GM23338 (cell line): ENCODE results near the gene MITF.

Source experiments
- CREB1 ChIP-seq: fragments of 250-450 bp; sonication (Bioruptor Pico); IDR thresholded peaks from 2 replicates; pipeline ENCODE4 v1.5.0; 2020; ENCODE audit warnings: low read depth, mild to moderate bottlenecking, moderate library complexity
- EZH2 ChIP-seq: fragments of 200-600 bp; sonication (generic); IDR thresholded peaks from one replicate; pipeline ENCODE4 v1.8.0; 2017; ENCODE audit warnings: antibody characterized with exemption, mild to moderate bottlenecking, low read depth; ENCODE audit not compliant: unreplicated experiment
- EZH2phosphoT487 ChIP-seq: fragments of 200-600 bp; sonication (generic); IDR thresholded peaks from one replicate; pipeline ENCODE4 v1.8.1; 2018; ENCODE audit warnings: antibody characterized with exemption; ENCODE audit not compliant: unreplicated experiment
- JUNB ChIP-seq: IDR thresholded peaks from one replicate; pipeline ENCODE4 v1.6.1; 2016; ENCODE audit warnings: antibody characterized with exemption; ENCODE audit not compliant: unreplicated experiment
- NANOG ChIP-seq: IDR thresholded peaks from 2 replicates; pipeline ENCODE4 v1.6.1; 2016; ENCODE audit warnings: antibody characterized with exemption, borderline replicate concordance
- POLR2AphosphoS5 ChIP-seq: IDR thresholded peaks from 2 replicates; pipeline ENCODE4 v1.6.1; 2016; ENCODE audit warnings: antibody characterized with exemption, low read depth
- REST ChIP-seq: IDR thresholded peaks from one replicate; pipeline ENCODE4 v1.6.1; 2018; ENCODE audit warnings: antibody characterized with exemption; ENCODE audit not compliant: unreplicated experiment
- ZNF114 ChIP-seq: fragments of 250-450 bp; sonication (Bioruptor Pico); IDR thresholded peaks from 2 replicates; pipeline ENCODE4 v1.5.0; 2020; ENCODE audit warnings: mild to moderate bottlenecking, moderate library complexity
- ZNF331 ChIP-seq: fragments of 250-450 bp; sonication (Bioruptor Pico); IDR thresholded peaks from 2 replicates; pipeline ENCODE4 v1.5.0; 2020; ENCODE audit warnings: low read depth, mild to moderate bottlenecking, moderate library complexity
- TF ChIP-seq, protein P1 (sequence below), 2 experiments: fragments of 200-600 bp in 1 of 2; sonication (generic) in 1 of 2; conservative IDR thresholded peaks; 2 replicates each; pipeline versions ENCODE4 v1.5.1 to v1.6.1; 2016 to 2017; ENCODE audit warnings: antibody characterized with exemption in 2 of 2, low read depth in 2 of 2, mild to moderate bottlenecking in 2 of 2, moderate library complexity in 1 of 2
- TF ChIP-seq, protein P2 (sequence below): IDR thresholded peaks from 2 replicates; pipeline ENCODE4 v1.6.1; 2016; ENCODE audit warnings: antibody characterized with exemption
- TF ChIP-seq, protein P3 (sequence below): fragments of 250-450 bp; sonication (Bioruptor Pico); IDR thresholded peaks from 2 replicates; pipeline ENCODE4 v1.5.0; 2020; ENCODE audit warnings: mild to moderate bottlenecking, moderate library complexity

GRCh38 chr3:69932087-69932486 is 192.8 kb downstream of the MITF start:
- TF ChIP-seq, protein P1, sequence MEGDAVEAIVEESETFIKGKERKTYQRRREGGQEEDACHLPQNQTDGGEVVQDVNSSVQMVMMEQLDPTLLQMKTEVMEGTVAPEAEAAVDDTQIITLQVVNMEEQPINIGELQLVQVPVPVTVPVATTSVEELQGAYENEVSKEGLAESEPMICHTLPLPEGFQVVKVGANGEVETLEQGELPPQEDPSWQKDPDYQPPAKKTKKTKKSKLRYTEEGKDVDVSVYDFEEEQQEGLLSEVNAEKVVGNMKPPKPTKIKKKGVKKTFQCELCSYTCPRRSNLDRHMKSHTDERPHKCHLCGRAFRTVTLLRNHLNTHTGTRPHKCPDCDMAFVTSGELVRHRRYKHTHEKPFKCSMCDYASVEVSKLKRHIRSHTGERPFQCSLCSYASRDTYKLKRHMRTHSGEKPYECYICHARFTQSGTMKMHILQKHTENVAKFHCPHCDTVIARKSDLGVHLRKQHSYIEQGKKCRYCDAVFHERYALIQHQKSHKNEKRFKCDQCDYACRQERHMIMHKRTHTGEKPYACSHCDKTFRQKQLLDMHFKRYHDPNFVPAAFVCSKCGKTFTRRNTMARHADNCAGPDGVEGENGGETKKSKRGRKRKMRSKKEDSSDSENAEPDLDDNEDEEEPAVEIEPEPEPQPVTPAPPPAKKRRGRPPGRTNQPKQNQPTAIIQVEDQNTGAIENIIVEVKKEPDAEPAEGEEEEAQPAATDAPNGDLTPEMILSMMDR (conservative IDR thresholded peaks at IDR 0.05; ENCODE audit: low read depth in 2 of 2): no peak
- no peak for TF ChIP-seq POLR2AphosphoS5
- TF ChIP-seq EZH2phosphoT487: no peak
- TF ChIP-seq ZNF331 (CRISPR knock-in tag): no peak
- no peak for TF ChIP-seq REST
- TF ChIP-seq, protein P2, sequence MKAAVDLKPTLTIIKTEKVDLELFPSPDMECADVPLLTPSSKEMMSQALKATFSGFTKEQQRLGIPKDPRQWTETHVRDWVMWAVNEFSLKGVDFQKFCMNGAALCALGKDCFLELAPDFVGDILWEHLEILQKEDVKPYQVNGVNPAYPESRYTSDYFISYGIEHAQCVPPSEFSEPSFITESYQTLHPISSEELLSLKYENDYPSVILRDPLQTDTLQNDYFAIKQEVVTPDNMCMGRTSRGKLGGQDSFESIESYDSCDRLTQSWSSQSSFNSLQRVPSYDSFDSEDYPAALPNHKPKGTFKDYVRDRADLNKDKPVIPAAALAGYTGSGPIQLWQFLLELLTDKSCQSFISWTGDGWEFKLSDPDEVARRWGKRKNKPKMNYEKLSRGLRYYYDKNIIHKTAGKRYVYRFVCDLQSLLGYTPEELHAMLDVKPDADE: no peak
- TF ChIP-seq EZH2: no peak
- TF ChIP-seq ZNF114: no peak
- TF ChIP-seq CREB1 (CRISPR knock-in tag): no peak
- no peak for TF ChIP-seq JUNB
- no peak for TF ChIP-seq NANOG
- TF ChIP-seq, protein P3, sequence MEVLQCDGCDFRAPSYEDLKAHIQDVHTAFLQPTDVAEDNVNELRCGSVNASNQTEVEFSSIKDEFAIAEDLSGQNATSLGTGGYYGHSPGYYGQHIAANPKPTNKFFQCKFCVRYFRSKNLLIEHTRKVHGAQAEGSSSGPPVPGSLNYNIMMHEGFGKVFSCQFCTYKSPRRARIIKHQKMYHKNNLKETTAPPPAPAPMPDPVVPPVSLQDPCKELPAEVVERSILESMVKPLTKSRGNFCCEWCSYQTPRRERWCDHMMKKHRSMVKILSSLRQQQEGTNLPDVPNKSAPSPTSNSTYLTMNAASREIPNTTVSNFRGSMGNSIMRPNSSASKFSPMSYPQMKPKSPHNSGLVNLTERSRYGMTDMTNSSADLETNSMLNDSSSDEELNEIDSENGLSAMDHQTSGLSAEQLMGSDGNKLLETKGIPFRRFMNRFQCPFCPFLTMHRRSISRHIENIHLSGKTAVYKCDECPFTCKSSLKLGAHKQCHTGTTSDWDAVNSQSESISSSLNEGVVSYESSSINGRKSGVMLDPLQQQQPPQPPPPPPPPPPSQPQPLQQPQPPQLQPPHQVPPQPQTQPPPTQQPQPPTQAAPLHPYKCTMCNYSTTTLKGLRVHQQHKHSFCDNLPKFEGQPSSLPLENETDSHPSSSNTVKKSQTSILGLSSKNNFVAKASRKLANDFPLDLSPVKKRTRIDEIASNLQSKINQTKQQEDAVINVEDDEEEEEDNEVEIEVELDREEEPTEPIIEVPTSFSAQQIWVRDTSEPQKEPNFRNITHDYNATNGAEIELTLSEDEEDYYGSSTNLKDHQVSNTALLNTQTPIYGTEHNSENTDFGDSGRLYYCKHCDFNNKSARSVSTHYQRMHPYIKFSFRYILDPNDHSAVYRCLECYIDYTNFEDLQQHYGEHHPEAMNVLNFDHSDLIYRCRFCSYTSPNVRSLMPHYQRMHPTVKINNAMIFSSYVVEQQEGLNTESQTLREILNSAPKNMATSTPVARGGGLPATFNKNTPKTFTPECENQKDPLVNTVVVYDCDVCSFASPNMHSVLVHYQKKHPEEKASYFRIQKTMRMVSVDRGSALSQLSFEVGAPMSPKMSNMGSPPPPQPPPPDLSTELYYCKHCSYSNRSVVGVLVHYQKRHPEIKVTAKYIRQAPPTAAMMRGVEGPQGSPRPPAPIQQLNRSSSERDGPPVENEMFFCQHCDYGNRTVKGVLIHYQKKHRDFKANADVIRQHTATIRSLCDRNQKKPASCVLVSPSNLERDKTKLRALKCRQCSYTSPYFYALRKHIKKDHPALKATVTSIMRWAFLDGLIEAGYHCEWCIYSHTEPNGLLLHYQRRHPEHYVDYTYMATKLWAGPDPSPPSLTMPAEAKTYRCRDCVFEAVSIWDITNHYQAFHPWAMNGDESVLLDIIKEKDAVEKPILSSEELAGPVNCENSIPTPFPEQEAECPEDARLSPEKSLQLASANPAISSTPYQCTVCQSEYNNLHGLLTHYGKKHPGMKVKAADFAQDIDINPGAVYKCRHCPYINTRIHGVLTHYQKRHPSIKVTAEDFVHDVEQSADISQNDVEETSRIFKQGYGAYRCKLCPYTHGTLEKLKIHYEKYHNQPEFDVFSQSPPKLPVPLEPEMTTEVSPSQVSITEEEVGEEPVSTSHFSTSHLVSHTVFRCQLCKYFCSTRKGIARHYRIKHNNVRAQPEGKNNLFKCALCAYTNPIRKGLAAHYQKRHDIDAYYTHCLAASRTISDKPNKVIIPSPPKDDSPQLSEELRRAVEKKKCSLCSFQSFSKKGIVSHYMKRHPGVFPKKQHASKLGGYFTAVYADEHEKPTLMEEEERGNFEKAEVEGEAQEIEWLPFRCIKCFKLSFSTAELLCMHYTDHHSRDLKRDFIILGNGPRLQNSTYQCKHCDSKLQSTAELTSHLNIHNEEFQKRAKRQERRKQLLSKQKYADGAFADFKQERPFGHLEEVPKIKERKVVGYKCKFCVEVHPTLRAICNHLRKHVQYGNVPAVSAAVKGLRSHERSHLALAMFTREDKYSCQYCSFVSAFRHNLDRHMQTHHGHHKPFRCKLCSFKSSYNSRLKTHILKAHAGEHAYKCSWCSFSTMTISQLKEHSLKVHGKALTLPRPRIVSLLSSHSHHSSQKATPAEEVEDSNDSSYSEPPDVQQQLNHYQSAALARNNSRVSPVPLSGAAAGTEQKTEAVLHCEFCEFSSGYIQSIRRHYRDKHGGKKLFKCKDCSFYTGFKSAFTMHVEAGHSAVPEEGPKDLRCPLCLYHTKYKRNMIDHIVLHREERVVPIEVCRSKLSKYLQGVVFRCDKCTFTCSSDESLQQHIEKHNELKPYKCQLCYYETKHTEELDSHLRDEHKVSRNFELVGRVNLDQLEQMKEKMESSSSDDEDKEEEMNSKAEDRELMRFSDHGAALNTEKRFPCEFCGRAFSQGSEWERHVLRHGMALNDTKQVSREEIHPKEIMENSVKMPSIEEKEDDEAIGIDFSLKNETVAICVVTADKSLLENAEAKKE (CRISPR knock-in tag): no peak
